HepG2 (cell line): ENCODE results near the gene CHKA. TPM values are rescaled to one million over a fixed set of nuclear protein-coding genes. Genes with fewer than 3 reads are reported as not detected.

Experiments used
- ATAD3A ChIP-seq: sonication (generic); formaldehyde crosslinking; IDR thresholded peaks from 2 replicates; pipeline ENCODE4 v1.4.0; 2020; ENCODE audit warnings: missing genetic modification reagents
- CCAR2 ChIP-seq: fragments of 200-400 bp; formaldehyde crosslinking; optimal IDR thresholded peaks from 2 replicates; pipeline ENCODE3; 2018; ENCODE audit warnings: low read depth, mild to moderate bottlenecking, low read length, moderate library complexity
- MED1 ChIP-seq: sonication (generic); formaldehyde crosslinking; IDR thresholded peaks from 2 replicates; pipeline ENCODE4 v1.4.0; 2020; ENCODE audit warnings: missing genetic modification reagents
- MIER2 ChIP-seq: IDR thresholded peaks from 2 replicates; pipeline ENCODE4 v1.6.1; 2016; ENCODE audit warnings: missing biosample characterization, missing genetic modification reagents
- MZF1 ChIP-seq: sonication (generic); formaldehyde crosslinking; IDR thresholded peaks from 2 replicates; pipeline ENCODE4 v1.8.1; 2023; ENCODE audit warnings: mild to moderate bottlenecking, missing genetic modification reagents, borderline replicate concordance
- ONECUT2 ChIP-seq: sonication (generic); formaldehyde crosslinking; IDR thresholded peaks from 2 replicates; pipeline ENCODE4 v1.4.0; 2020; ENCODE audit warnings: missing genetic modification reagents
- RFXANK ChIP-seq: IDR thresholded peaks from 2 replicates; pipeline ENCODE4 v1.6.1; 2016
- SMYD3 ChIP-seq: sonication (generic); formaldehyde crosslinking; IDR thresholded peaks from 2 replicates; pipeline ENCODE4 v1.8.1; 2023; ENCODE audit warnings: mild to moderate bottlenecking, missing genetic modification reagents
- TFDP1 ChIP-seq: IDR thresholded peaks from 2 replicates; pipeline ENCODE4 v1.6.1; 2016; ENCODE audit warnings: missing compliant biosample characterization, missing genetic modification reagents, borderline replicate concordance
- TRIM24 ChIP-seq: sonication (generic); formaldehyde crosslinking; IDR thresholded peaks from 2 replicates; pipeline ENCODE4 v1.8.0; 2022; ENCODE audit warnings: mild to moderate bottlenecking, missing genetic modification reagents
- ZFP36L2 ChIP-seq: sonication (generic); formaldehyde crosslinking; IDR thresholded peaks from 2 replicates; pipeline ENCODE4 v1.4.0; 2020; ENCODE audit warnings: missing genetic modification reagents
- ZMAT3 ChIP-seq: sonication (generic); formaldehyde crosslinking; conservative IDR thresholded peaks from 2 replicates; pipeline ENCODE4 v1.7.0; 2021; ENCODE audit warnings: missing genetic modification reagents
- ZNF101 ChIP-seq: sonication (generic); formaldehyde crosslinking; IDR thresholded peaks from 2 replicates; pipeline ENCODE4 v1.4.0; 2020; ENCODE audit warnings: mild to moderate bottlenecking, low read depth, missing genetic modification reagents, borderline replicate concordance
- ZNF20 ChIP-seq: sonication (generic); formaldehyde crosslinking; IDR thresholded peaks from 2 replicates; pipeline ENCODE4 v1.4.0; 2020; ENCODE audit warnings: mild to moderate bottlenecking, moderate library complexity, missing genetic modification reagents
- ZNF430 ChIP-seq: sonication (generic); formaldehyde crosslinking; IDR thresholded peaks from 2 replicates; pipeline ENCODE4 v1.9.0; 2021; ENCODE audit warnings: mild to moderate bottlenecking, missing genetic modification reagents
- ZNF567 ChIP-seq: sonication (generic); formaldehyde crosslinking; IDR thresholded peaks from 2 replicates; pipeline ENCODE4 v1.8.1; 2023; ENCODE audit warnings: mild to moderate bottlenecking, missing genetic modification reagents, borderline replicate concordance
- ZNF737 ChIP-seq: sonication (generic); formaldehyde crosslinking; IDR thresholded peaks from 2 replicates; pipeline ENCODE4 v1.5.0; 2020; ENCODE audit warnings: missing genetic modification reagents, mild to moderate bottlenecking, borderline replicate concordance
- ZNF777 ChIP-seq: sonication (generic); formaldehyde crosslinking; IDR thresholded peaks from 2 replicates; pipeline ENCODE4 v1.4.0; 2020; ENCODE audit warnings: missing genetic modification reagents
- polyA plus RNA-seq, 8 experiments: library from polyadenylated mRNA; depleted of rRNA in 3 of 8; stranded (reverse) in 7 of 8; unstranded in 1 of 8; fragments of >200 nt; fragmentation: Illumina TruSeq in 4 of 8; extraction: Trizol in 4 of 8; gene quantifications; 2 replicates each; pipeline versions ENCODE4 v1.2.1 to v1.2.3, GENCODE V29; 2011 to 2016; ENCODE audit warnings: low read depth in 4 of 8, missing spikeins in 1 of 8, mixed read lengths in 1 of 8; ENCODE audit not compliant: insufficient read depth in 1 of 8
- total RNA-seq, 5 experiments: library from RNA; depleted of rRNA; stranded (reverse); fragments of >200 nt; fragmentation: Illumina TruSeq; extraction: Trizol; gene quantifications; 2 replicates each; pipeline ENCODE4 v1.2.3, GENCODE V29; 2016; ENCODE audit warnings: low read depth in 1 of 5
- TF ChIP-seq, protein P1 (sequence below): sonication (generic); formaldehyde crosslinking; IDR thresholded peaks from 2 replicates; pipeline ENCODE4 v1.4.0; 2020; ENCODE audit warnings: missing genetic modification reagents
- TF ChIP-seq, protein P2 (sequence below): sonication (generic); formaldehyde crosslinking; IDR thresholded peaks from 2 replicates; pipeline ENCODE4 v1.8.0; 2022; ENCODE audit warnings: mild to moderate bottlenecking, missing genetic modification reagents, moderate library complexity
- TF ChIP-seq, protein P3 (sequence below): sonication (generic); formaldehyde crosslinking; IDR thresholded peaks from 2 replicates; pipeline ENCODE4 v1.8.0; 2022; ENCODE audit warnings: mild to moderate bottlenecking, missing genetic modification reagents; ENCODE audit not compliant: insufficient replicate concordance
- TF ChIP-seq, protein P4 (sequence below): sonication (generic); formaldehyde crosslinking; conservative IDR thresholded peaks from 2 replicates; pipeline ENCODE4 v1.4.0; 2020; ENCODE audit warnings: missing genetic modification reagents

CHKA gene
- total and polyA plus RNA-seq, 2 of the 13 experiments (the other 11 are each of a cell fraction or from before 2014, with no cell fraction given): 71.6 to 92.7 TPM

- TF ChIP-seq ZNF737 (CRISPR knock-in tag) (no peak), TFDP1 (no peak; the same call in 1 of the 2 replicates), TRIM24 (CRISPR knock-in tag) (no peak), RFXANK (no peak), ZMAT3 (CRISPR knock-in tag) (no peak), MZF1 (CRISPR knock-in tag) (no peak), ZFP36L2 (CRISPR knock-in tag) (no peak), MIER2 (CRISPR knock-in tag) (no peak), ZNF101 (no peak), ZNF430 (CRISPR knock-in tag) (peak; percentile 52; the same call in 1 of the 2 replicates), ZNF777 (CRISPR knock-in tag) (peak; percentile 29; the same call in 1 of the 2 replicates), ZNF20 (CRISPR knock-in tag) (no peak), ZNF567 (CRISPR knock-in tag) (no peak), SMYD3 (CRISPR knock-in tag) (no peak), ONECUT2 (CRISPR knock-in tag) (peak; percentile 82), MED1 (CRISPR knock-in tag) (peak; percentile 87), ATAD3A (CRISPR knock-in tag) (no peak), CCAR2 (no peak)
- TF ChIP-seq, protein P1, sequence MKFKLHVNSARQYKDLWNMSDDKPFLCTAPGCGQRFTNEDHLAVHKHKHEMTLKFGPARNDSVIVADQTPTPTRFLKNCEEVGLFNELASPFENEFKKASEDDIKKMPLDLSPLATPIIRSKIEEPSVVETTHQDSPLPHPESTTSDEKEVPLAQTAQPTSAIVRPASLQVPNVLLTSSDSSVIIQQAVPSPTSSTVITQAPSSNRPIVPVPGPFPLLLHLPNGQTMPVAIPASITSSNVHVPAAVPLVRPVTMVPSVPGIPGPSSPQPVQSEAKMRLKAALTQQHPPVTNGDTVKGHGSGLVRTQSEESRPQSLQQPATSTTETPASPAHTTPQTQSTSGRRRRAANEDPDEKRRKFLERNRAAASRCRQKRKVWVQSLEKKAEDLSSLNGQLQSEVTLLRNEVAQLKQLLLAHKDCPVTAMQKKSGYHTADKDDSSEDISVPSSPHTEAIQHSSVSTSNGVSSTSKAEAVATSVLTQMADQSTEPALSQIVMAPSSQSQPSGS (CRISPR knock-in tag): no peak; the same call in 1 of the 2 replicates
- TF ChIP-seq, protein P2, sequence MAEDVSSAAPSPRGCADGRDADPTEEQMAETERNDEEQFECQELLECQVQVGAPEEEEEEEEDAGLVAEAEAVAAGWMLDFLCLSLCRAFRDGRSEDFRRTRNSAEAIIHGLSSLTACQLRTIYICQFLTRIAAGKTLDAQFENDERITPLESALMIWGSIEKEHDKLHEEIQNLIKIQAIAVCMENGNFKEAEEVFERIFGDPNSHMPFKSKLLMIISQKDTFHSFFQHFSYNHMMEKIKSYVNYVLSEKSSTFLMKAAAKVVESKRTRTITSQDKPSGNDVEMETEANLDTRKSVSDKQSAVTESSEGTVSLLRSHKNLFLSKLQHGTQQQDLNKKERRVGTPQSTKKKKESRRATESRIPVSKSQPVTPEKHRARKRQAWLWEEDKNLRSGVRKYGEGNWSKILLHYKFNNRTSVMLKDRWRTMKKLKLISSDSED: no peak
- TF ChIP-seq, protein P3, sequence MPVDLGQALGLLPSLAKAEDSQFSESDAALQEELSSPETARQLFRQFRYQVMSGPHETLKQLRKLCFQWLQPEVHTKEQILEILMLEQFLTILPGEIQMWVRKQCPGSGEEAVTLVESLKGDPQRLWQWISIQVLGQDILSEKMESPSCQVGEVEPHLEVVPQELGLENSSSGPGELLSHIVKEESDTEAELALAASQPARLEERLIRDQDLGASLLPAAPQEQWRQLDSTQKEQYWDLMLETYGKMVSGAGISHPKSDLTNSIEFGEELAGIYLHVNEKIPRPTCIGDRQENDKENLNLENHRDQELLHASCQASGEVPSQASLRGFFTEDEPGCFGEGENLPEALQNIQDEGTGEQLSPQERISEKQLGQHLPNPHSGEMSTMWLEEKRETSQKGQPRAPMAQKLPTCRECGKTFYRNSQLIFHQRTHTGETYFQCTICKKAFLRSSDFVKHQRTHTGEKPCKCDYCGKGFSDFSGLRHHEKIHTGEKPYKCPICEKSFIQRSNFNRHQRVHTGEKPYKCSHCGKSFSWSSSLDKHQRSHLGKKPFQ: no peak
- TF ChIP-seq, protein P4, sequence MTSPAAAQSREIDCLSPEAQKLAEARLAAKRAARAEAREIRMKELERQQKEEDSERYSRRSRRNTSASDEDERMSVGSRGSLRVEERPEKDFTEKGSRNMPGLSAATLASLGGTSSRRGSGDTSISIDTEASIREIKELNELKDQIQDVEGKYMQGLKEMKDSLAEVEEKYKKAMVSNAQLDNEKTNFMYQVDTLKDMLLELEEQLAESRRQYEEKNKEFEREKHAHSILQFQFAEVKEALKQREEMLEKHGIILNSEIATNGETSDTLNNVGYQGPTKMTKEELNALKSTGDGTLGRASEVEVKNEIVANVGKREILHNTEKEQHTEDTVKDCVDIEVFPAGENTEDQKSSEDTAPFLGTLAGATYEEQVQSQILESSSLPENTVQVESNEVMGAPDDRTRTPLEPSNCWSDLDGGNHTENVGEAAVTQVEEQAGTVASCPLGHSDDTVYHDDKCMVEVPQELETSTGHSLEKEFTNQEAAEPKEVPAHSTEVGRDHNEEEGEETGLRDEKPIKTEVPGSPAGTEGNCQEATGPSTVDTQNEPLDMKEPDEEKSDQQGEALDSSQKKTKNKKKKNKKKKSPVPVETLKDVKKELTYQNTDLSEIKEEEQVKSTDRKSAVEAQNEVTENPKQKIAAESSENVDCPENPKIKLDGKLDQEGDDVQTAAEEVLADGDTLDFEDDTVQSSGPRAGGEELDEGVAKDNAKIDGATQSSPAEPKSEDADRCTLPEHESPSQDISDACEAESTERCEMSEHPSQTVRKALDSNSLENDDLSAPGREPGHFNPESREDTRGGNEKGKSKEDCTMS (CRISPR knock-in tag): no peak
Measured at GRCh38 chr11:68016904-68017817, 104.0 kb downstream of the CHKA start (continued).
